Activated CD4-positive, alpha-beta T cell treated with anti-CD3 and anti-CD28 coated beads for 24 hours (primary cell): ENCODE results near the gene PIGB.
"Not testable (repeated sequence)": the region's sequence is repeated elsewhere in the genome, so short reads cannot be mapped to it uniquely, and the experiment has no call there.

ENCODE experiments used
- DNase-seq, 2 donors: peaks; one replicate each; pipeline ENCODE4 v3.0.0-alpha.2; 2020; ENCODE audit warnings: low read depth in 2 of 2

The PIGB gene

GRCh38 chr15:55318588-55319494, at the start of gene PIGB, which contains the start of gene PIGBOS1:
TSS of gene PIGB (plus strand) at chr15:55319222. CDS start at chr15:55319251, 29 bp downstream.
TSS of gene PIGBOS1 (minus strand) at chr15:55319123. CDS start at chr15:55317792, 1,331 bp downstream.
- DNase-seq: peak; percentile 56 to 60

- DNase-seq: no peak
These were observed 48.7 kb upstream of the PIGB start for GRCh38 chr15:55270291-55270690.

DNA sequence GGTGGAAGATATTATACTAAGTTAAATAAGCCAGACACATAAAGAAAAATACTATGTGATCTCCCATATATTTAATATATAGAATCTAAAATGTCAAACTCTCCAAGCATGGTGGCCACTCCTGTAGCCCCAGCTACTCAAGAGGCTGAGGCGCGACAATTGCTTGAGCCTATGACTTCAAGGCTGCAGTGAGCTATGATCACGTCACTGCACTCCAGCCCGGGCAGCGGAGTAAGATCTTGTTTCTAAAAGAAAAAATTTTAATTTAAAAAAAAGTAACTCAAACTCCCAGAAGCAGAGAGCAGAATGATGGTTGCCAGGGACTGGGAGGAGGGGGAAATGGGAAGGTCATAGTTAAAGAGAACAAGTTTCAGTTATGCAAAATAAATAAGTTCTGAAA, 42.7 kb upstream of the PIGB start:
- DNase-seq: no peak

DNA sequence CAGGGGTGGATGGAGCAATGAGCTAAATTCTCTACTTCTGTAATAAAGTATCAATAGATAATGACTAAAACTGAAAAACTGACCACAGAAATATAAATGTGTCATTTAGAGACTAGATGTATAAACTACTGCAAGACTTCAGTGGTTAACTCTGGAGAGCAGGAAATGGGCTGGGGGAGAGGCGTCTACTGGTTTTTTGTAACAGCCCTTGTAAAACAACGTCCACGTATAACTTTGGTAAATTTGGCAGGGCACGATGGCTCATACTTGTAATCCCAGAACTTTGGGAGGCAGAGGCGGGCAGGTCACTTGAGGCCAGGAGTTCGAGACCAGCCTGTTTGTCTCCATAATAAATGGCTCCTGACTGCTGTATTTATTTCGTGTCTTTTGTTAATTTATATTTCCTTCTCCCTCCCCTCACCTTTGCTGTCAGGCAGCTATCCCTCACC, 41.9 kb upstream of the PIGB start:
- DNase-seq: no peak

DNA sequence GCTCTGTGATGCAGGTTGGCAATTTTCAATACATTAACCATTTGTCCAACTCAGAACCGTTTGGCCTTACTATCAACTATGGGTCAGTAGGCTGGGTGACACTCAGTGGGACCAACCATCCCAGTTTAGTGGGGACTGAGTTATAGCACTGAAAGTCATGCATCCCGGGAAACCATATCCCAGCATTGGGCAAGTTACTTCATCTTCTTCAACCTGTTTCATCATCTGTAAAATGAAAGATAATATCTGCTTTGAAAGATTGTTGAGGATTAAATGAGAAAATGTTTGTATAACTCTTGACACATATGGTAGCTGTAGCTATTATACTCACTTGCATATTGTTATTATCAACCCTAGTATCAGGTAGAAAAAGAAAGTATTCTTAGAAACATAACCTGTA, 41.3 kb upstream of the PIGB start:
- no peak for DNase-seq

DNA sequence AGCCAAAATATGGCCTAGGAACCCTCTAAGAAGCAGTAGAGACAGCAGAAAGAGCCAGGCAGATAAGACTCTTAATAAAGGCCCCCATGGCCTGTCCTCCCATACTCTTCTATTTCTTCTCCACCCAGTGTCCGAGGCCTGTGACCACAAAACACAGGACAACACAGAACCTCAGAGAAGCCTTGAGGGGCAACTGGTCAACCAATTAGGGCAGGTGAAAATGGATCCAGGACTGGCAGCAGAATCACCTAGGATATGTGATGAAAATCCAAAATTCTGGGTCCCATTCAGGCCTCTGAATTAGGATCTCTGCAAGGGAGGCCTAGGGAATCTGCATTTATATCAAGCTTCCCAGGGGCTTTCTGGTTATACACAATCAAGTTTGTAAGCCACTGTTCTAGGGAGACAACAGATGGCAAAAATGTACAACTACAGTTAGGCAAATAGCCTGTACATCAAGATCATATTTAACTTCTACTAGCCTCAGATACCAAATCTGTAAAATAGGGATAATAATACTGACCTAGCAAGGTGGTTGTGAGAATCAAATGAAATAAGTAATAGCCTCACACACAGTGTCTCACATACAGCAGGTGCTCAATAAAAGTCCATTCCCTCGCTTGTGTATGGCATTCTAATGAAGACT, 39.8 kb upstream of the PIGB start:
- DNase-seq: no peak

GRCh38 chr15:55279746-55280351, 39.2 kb upstream of the PIGB start:
- DNase-seq: peak in 1 of 2 donors; percentile 36

GRCh38 chr15:55280589-55280988, 38.4 kb upstream of the PIGB start:
- not testable (repeated sequence) for DNase-seq

DNA sequence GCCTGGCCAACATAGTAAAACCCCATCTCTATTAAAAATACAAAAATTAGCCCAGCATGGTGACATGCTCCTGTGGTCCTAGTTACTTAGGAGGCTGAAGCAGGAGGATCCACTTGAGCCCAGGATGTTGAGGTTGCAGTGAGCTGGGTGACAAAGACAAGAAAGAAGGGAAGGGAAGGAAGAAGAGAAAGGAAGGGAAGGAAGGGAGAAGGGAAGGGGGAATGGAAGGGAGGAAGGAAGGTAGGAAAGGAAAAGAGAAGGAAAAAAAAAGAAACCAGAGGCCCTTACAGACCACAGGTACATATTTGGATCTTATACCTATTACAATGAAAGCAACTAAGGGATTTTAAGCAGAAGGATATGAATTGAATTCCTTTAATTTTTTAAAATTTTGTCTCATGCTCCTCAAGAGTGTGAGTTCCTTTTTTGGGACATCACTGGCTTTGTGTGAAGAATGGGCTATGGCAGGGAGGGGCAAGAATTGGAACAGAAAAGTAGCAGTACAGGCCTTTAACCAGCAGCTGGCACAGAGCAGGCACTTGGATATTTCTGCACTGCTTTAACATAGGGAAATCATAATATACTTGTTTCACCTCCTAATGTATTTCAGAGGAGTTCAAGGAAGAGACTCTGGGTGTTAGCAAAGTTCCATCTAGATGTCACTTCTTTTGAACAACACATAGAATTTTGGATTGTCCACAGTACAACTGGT, 37.3 kb upstream of the PIGB start:
- no peak for DNase-seq

DNA sequence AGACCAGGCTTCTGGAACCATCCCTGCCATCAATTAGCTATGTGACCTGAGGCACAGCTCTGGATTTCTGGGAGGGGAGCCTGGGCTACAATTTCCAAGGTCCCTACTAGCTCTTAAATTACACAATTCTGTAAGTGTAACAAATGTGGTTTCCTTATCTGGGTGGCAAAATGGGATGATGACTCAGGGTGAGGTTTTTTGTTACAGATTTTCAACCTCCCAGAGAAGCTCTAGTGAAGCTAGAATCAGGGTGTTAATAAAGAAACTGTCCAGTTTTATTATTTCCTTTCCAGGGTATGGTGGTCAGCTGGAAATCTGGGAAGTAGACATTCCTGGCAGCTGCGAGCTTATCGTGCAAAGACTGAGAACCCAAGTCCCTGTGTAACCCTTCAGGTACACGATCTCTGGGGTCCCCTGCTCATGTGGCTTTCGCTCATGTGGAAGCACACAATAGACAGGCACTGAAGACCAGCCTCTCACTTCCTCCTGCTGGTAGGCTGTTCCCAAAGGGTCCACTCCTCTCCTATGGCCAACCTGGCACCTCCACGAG, 36.7 kb upstream of the PIGB start:
- no peak for DNase-seq

- no peak for DNase-seq
These were observed 35.5 kb upstream of the PIGB start for GRCh38 chr15:55283379-55284147.

DNA sequence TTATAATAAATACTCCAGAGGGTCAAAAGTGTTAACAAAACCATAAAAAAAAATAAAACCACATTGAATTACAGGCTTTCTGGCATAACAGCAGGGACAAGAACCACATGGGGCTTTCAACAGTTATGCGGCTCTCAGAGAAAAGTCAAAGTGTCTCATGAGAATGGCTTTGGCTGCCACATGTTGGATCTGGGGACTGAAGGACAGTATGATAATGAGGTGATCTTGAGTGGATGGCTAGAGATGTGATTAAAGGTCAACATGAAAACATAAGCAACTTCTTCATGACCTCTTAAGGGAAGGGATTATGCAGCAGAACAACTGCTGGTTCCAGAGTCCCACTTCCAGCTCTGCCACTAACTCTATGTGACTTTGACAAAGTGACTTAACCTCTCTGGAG, 34.6 kb upstream of the PIGB start:
- no peak for DNase-seq

GRCh38 chr15:55286442-55287189, 32.4 kb upstream of the PIGB start:
- DNase-seq: not testable (repeated sequence)

DNA sequence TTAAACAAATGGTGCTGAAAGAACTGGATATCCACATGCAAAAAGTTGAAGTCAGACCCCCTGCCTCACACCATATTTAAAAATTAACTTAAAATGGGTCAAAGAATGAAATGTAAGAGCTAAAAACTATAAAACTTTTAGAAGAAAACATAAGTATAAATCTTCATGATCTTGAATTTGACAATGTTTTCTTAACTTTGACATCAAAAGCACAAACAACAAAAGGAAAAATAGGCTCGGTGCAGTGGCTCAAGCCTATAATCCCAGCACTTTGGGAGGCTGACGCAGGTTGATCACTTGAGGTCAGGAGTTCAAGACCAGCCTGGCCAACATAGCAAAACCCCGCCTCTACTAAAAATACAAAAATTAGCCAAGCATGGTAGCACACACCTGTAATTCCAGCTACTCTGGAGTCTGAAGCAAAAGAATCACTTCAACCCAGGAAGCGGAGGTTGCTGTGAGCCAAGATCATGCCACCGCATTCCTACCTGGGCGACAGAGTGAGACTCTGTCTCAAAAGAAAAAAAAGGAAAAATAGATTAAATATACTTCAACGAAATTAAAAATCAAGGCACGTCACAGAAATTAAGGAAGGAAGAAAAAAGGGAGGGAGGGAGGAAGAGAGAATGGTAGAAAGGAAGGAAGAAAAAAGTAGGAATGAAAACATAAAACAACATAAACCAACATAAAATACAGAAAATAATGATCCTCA, 30.9 kb upstream of the PIGB start:
- no peak for DNase-seq

DNA sequence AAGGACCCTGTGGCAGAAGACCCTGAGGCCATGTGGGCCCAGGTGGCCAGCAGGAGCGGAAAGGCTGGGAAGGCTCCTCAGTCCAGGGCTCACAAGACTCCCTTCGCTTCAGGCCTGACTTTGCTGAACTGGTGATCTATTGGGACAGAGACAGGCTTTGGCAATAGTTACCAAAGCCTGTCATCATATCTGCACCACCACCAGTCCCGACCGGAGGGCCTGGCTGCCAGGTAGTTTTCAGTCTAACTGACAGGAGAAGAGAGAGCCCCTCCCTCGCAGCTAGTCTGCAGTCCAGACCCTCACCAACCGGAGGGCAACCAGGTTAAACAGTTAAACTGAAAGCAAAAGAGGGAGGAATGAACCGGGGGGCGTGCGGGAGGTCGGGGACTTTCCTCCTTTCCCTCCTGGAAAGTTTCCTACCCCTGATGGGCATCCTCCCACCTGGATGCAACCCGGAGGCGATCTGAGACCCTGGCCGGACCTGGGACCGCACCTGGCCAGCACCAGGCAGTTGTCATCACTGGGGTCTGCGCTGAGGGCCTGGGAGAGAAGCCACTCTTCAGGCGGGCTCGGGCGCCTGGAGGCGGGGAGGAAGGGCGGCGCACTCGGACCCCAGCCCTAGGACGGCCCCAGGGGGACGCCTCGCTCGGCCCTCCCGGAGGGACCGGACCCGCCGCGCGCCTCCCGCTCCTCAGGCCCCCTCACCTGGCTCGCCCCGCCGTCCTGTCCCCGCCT, 29.8 kb upstream of the PIGB start:
- DNase-seq: no peak

DNA sequence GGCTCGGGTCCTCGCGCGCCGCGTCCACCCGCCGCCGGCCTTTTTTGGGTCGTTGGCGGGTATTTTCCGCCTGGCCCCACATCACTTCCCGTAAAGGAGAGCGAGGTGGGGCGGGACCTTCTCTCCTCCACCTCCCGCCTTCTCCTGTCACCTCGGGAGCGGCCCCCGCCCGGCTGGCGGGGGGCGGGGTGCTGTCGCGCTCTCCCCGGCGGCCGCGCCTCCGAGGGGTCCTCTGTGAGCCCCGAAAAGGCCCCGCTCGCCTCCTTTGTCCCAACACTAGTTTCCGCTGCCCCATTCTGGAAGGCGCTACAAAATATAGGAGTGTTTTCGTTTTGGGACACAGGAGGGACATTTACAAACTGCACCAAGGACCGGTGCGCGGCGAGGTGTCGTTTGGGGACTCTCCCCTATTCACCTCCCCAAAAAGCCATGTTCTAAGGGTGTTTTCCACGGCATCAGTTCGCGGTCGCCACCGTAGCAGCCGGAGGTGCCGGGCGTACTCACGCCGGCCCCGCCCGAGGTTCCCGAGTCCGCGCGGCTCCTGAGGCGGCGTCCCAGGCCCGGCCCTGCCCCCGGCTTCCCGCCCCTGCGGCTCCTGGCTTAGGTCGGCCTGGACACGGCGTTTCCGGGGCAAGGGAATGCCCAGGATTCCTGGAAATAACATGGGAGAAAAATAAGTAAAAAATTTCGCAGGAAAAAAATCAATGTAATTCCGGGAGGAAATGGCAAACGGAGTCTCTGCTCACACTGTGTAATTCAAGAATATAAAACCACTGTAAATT, 29.1 kb upstream of the PIGB start, which contains the start of gene RAB27A:
RAB27A (minus strand) TSS at position 68 of the 782 bp plus-strand sequence. CDS start 54,879 bp downstream, outside the sequence.
- peak; percentile 68 to 76 for DNase-seq

- peak; percentile 71 to 82 for DNase-seq
These were observed 28.4 kb upstream of the PIGB start for GRCh38 chr15:55290528-55291057.
